Measurements from ENCODE around the gene EYA2.

EYA2 gene

DNA sequence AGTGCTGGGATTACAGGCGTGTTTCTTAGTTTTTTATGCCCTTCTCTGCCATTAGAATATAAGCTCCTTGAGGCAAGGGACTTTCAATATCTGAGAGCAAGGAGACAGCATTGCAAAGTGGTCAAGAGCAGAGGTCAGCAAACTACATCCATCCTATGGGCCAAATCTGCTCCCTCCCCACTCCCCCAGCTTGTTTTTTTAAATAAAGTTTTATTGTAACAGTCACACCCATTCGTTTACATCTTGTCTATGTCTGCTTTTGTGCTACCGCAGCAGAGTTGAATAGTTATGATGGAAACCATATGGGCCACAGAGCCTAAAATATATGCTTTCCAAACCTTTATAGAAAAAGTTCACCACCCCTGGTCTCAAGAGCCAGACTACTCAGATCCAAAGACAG, 227.9 kb downstream of the EYA2 start:
- DNase-seq, result no peak

DNA sequence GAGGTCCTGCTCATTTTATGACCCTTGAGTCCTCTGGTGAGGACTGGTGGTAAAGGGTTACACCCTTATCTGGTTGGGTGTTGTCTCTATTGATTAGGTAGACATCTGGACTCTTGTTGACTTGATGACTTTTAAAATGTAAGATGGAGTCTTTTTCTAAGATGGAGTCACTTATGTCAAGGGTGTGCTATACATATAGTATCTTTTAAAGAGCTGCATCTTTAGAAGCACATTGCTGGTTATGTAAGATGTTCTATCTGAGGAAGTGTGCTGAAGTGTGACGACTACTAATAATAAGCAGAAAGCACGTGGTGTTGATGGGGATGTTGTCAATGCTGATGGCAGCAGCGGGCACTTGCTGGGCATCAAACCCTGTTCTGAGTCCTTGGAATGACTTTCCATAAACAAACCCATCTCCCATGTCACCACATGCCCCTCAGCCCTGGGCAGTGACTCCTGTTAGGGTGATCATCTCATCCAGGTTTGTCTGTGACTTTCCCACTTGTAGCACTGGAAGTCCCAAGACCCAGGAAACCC, 229.6 kb downstream of the EYA2 start:
- DNase-seq, result no peak

DNA sequence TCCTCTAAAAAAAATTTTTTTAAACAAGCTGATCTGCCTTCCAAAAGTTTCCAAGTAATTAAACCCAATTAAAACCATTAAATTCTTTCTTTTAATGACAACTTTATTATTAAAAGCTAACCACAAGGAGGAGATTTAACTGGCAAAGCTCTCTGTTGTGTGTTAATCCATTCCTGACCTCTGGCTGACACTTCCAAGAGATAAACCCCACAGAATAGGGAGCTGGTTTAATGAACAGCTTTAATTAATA, 230.8 kb downstream of the EYA2 start:
- DNase-seq, result no peak

DNA sequence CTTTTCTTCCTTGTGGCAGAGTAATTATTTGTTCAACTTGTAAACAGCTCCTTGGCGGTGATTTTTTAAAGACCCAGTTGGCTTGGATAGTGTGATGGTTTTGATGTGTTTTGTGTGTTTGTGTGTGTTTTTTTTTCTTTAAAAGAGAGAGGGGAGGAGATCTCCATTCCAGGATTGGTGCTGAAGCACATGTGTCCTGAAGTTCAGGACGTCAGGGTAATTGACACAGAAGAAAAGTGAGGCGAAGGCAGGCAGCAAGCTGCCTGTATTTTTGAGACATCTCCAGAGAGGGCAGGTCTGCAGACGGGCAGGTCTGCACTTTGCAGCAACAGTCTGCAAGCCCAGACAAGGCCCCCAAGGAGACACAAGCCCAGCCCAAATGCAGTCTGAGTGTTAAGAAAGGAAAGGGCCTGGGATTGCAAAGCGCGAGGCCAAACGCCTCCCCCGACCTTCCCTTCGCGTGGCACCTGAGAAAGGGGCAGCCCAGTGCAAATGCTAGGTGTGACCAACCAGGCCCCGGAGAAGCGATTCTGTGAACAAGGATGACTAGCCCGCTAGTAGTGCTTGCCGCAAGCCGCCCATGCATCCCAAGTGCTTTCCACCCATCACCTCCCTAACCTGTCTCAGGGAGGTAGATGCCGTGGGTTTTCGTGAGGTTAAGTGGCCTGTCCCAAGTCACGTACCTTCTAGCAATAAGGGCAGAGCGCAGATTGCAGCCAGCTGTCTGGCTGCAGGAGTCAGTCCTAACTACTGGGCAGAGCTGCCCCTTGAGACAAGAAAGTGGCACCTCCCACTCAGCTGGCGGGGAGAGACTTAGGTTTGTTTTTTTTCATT, 231.3 kb downstream of the EYA2 start:
- no peak for DNase-seq

DNA sequence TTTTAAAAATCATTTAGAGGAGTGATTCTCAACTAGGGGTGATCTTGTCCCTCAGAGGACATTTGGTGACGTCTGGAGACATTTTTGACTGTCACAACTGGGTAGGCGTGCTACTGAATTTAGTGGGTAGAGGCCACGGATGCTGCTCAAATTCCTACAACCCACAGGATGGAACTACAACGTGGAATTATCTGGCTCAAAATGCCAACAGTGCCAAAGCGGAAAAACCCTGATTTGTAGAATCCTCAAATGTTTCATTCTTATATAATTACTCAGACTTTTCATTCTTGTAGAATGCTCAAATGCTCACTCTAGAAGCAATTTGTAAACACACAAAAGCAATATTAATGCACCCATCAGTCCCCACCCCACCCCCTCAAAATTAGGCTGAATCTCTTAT, 232.1 kb downstream of the EYA2 start:
- DNase-seq, result no peak

DNA sequence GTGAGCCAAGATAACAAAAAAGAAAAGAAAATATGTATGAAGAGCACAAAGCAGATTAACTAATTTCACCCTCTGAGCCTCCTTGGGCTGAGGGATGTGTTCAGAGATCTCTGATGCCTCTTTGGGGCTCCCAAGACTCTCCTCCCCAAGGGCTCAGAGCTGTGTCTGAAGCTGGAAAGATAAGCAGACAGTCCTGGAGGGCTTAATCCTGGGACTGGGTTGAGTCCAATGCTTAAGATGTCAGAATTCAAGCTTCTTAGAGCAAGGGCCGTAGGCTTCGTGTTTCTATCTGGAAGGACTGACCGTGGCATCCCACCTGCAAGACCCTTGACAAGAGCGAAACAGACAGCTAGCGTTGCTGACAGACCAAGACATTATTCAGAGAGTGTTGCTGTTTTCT, 232.9 kb downstream of the EYA2 start:
- no peak for DNase-seq

DNA sequence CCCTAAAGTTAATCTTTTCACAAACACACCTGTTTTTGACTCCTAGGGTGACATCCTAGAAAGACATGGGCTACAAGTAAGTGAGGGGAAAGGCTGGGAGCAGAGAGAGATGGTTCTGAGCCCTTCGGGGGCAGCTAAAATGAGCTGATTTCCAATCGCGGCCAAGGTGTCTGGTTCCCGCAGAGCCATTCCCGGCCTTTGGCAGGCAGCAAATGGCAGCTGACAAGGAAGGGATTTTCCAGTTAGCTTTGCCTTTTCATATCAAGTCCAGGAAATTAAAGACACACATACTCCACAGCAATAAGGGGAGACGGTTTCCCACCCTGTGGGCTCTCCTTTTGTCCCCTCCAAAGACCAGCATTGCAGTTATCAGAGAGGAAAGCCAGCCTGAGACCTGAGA, 233.4 kb downstream of the EYA2 start:
- DNase-seq, result no peak

DNA sequence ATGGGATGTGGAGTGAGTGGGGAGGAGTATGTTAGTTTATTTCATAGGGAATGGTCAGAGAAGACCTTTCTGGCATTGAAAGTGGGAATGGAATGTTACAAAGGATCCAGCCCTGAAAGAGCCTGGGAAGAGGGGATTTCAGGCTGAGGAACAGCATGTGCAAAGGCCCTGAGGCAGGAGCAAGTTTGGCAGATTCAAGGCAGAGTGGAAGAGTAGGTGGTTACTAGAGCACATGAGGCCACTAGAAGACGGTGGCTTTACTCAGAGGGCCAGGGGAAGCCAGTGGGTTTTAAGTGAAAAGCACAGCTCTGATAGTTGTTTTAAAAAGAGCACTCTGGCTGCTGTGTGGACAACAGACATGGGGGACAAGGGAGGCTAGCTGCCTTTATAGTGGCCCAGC, 234.7 kb downstream of the EYA2 start:
- DNase-seq, result no peak

DNA sequence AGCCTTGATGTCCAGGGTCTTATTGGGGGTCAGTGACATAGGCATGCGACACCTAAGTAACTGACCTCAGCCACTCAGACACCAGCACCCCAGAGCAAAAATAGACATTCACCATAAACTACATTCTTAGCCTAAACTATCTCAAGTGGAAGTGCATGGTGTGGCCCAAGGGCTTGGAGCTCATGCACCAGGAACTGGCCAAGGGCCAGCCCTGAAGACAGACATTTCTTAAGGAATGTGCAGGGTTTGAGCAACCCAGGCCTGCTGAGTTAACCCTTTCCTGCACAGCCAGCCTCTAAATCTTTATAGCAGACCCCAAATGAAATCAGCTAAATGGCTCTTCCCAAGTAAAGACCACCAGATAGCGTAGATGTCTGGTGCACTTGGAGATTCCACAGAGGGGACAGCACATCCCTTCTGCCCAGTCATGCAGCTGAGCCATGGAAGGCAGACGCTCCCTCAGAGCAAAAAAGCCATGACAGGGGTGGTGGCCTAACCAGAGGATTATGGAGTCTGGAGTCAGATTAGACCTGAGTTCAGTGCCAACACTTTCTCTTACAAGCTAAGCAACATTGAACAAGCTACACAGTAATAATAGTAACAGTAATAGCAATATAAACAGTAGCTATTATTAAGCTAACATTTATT, 239.3 kb downstream of the EYA2 start:
- no peak for DNase-seq

DNA sequence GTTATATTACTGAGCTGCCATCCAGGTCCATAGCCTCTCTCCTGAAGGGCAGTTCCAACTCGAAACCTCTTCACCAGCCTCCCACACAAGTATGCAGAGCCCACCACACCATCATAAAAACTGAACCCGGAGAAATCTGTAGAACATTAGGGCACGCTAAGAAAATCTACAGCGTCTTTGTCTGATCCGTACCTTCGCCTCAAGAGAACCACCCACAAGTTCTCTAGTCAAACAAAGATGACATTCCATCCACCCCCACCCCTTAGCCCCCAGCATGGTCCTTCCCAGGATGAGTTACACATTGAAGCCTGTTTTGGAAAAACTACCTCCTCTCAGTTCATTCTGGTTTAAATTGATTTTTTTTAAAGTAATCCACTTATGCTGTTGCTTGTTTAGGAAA, 242.1 kb downstream of the EYA2 start:
- DNase-seq, result no peak

DNA sequence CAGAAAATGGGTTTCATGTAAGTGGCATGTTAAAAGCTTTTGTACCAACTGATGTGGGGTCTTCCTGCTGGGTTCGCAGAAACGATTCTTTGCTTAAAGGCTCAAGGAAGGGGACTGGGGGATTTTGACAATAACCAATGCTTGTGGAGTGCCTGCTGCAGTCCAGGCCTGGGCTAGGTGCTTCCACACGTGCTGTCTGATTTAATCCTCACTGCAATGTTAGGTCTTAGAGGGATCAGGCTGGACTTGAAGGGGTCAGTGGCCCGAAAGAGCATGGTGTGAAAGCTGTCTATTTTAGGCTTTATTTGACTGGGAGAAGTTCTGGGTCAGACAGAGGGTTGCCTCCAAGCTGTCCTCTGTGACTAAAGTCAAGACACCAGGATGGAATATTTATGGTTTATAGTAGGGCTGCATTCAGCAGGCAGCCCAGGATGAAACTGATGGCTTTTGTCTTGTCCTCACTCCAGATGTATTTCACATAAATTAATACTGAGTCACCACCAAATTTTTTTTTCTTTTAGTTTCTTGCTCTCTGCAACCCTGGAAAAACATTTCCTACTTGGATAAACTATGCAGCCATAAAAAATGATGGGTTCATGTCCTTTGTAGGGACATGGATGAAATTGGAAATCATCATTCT, 242.7 kb downstream of the EYA2 start:
- DNase-seq, result no peak

DNA sequence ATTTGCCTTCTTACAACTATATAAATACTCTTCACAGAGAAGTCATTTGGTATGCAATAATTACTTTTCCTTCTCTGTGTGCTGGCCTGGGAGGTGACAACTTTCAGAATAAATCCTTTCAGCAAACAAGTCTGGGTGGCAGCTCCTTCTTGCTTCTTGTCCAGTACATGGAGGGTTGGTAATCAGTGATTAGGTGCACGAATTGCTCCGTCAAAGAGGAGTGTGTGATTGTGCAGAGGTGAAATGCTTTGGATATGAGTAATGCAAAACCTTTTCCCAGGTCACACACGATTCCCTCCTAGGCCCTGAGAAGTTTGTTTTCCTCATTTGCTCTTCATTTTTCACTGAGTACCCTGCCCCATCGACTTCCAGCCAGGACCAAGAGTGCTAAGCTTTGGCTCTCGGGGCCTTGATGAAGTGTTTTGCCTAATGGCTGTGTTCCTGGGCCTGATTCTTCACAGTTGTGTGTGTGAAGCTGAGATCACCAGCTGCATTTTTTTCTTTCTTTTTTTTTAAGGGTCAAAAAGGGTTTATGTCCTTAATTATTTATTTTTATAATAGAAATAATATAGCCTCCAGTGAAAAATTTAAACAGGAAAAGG, 245.4 kb downstream of the EYA2 start:
- DNase-seq, result no peak

DNA sequence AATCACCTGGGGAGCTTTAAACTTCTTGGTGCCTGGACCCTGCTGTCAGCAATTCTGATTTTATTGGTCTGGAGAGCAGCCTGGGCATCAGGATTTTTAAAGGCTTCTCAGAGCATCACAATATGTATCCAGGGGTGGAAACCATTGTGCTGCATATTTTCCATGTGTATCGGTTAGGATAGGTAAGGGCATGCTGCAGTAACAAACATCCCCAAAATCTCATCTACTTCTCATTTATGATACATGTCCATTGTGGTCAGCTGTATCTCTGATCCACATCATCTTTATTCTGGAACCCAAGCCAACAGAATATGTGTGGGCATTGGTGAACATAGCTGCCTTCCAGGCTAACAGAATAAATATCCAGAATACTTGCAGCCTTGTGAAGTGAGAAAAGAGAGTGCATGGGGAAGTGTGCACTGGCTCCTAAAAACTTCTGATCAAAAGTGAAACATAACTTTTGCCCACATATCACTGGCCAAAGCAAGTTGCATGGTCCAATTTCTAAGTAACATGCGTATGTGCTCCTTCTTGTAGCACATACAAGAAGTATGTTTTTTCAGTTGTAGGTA, 246.8 kb downstream of the EYA2 start:
- DNase-seq, result no peak

DNA sequence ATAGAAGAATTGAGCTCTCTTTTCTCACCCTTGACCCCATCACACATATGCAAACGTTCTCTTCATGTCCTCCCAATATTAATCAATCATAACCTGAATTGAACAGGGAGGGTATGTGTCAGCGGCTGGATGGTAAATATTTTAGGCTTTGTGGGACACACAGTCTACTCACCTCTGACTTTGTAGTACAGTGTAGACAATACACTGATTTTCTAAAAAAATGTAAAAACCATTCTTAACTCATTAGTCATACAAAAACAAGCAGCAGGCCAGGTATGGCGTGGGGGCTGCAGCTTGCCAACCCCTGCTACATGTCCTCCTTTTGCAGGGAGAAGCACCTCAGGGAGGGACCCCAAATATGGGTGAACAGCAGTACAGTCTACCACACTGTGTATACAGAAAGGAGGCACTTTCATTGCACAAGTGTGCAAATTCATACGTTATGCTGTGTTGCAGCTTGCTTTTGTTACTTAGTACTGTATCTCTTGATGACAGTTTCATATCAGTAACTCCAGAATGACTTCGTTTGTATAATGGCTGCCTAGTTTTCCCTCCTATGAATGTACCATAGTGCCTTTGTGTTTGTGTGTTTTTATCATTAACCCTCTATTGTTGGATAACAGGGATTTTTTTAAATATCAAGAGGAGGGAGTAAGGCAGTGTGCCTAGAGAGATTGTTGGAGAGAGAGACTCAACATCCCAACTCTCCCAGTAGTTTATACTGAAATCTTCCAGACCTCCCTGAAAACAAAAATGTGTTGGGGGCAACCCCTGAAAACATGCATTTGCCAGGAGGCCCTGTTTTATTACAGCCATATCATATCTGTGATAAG, 247.5 kb downstream of the EYA2 start:
- DNase-seq, result no peak

DNA sequence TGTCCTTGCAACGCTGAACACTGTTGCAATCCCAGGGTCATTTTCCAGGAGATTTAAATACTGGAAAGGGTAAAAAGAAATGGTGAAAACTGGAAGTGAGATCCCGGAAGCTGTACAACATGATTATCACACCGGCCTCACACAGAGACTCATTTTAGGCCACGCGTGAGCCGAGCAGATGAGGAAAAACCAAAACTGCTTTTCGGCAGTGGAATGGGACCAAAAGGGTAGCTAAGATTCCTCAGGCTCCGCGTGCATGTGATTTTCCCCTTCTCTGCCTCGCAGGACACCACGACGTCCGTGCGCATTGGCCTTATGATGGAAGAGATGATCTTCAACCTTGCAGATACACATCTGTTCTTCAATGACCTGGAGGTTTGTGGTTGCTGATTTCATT, 248.1 kb downstream of the EYA2 start:
- no peak for DNase-seq

DNA sequence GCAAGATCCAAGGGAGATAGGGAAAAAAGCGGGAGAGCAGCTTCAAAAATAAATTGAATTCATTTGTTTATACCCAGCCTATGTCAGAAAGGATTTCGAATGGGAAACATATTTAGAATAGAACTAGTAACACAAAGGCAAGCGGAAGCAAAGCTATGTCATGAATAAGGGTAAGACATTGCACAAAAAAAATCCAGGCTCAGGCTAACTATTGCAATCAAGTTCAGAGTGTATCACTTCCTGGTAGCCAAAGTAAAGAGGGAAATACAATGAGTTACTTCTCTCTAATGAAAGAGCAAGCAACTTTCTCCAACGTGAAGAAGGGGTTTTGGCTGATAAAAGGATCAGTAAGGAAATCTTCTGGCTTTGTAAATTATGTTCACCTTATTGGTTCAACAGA, 249.0 kb downstream of the EYA2 start:
- no peak for DNase-seq

DNA sequence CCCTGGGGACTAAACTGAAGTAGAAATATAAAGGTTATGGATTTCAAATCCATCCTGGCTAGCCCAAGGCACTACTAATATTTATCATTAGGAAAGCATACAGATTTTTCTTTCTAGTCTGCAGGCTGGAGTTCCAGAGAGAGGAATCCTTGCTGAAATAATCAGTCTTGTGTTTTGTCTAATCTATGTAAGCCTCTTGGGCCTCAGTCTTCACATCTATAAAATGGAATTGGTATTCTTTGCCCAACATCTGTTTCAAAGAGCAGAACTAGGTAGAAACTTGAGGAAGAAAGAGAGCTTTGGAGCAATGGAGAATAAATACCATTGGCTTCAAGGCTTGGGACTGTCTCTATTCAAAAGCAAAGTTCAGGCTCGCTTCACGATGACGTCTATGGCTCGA, 249.8 kb downstream of the EYA2 start:
- DNase-seq, result no peak

DNA sequence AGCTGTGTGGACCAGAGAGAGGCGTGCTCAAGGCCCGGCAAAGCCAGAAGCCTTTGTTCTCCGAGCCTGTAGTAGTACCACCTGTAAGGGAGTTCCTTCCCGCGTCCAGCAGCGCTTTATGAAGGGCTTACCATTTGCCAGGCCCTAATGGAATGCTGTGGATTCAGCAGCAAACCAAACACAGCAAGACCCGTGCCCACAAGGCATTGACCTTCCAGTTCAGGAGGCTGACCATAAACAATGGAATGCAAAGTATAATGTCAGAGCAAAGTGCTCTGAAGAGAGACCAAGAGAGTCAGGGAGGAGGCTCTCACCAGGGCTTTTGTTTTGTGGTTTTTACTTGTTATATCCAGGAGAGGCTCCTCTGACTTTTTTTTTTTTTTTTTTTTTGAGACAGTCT, 252.0 kb downstream of the EYA2 start:
- DNase-seq, result no peak

DNA sequence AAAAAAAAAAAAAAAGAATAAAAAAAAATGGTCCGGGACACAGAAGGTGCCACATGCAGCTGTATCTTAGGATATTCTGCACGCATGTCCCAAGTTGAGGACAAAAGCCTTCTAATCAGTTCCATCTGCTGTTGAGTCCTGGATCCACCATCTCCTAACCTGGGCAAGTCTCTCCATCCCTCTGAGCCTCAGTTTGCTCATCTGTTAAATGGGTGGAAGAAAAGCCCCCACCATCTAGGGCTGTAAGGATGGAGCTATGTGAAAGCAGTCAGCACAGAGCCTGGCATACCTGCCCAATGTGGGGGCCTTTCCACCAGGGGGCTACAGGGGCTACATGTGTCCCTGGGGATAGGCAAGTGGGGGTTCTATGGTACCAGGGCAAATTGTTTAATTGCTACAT, 253.4 kb downstream of the EYA2 start:
- no peak for DNase-seq

DNA sequence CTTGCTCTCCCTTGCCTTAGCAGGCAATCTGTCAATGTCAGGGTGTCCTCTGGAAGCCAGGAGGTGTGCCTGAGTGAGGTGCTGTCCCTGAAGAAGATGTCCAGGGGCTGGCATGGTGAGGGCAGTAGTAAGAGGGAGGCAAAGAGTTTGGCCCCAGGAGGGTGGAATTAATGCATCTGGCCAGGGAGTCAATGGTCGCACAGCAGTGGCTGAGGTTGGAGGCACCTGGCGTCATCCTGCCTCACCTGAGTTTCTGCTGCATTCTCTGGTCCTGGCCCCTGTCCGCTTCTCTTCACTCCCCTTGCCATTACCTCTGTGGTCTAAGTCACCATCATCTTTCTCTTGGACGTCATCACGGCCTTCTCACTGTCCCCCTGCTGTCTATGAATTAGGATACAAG, 255.3 kb downstream of the EYA2 start:
- DNase-seq, result no peak

DNA sequence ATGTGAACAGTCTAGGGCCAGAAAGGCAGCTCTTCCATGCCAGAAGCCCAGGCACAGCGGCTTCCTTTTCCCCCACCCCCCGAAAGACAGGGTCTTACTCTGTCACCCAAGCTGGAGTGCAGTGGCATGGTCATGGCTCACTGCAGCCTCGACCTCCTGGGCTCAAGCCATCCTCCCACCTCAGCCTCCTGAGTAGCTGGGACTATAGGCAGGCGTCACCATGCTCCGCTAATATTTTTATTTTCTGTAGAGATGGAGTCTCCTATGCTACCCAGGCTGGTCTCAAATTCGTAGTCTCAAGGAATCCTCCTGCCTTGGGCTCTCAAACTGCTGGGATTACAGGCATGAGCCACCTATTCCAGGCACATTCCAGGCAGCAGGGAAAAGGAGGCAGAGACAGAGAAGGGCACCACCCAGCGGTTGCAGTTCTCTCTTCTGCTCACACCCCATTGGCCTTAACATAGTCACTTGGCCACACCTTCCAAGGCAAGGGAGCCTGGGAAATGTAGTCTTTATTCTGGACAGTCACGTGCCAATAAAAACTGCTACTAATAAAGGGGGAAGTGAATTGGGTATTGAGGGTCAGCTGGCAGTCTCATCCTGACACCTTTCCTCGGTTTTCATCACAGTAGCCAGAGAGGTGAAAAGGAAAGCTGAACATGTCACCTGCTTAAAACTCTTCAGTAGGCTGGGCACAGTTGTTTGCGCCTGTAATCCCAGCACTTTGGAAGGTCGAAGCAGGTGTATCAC, 255.9 kb downstream of the EYA2 start:
- peak; percentile 16 for DNase-seq

DNA sequence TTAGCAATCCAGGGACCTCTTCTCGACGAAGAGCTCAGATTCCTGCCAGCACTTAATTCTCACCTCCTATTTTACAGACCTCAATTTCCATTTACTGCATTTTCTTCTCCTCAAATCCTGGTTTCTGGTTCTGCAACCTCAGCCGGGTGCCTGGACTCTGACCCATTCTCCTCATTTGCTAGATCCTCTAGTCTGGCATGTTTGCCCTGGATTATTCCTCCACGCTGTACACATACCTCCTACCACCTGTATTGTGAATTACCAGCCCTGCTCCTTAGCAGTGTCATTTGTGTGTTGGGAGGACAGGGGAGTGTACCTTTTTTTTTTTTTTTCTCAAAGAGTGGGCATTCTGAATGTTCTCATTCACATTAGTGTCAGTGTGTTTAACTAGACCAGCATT, 257.4 kb downstream of the EYA2 start:
- no peak for DNase-seq
